Stomach (tissue), 4 donors: ENCODE data around the gene AMIGO1.

ENCODE experiments used
- CTCF ChIP-seq, 7 experiments: fragments of 450-650 bp in 4 of 7; fragments of 200-600 bp in 3 of 7; sonication (generic) in 3 of 7; IDR thresholded peaks; one replicate each; pipeline ENCODE4 v1.5.1; 2016 to 2019; ENCODE audit warnings: antibody characterized with exemption in 7 of 7, control low read depth in 2 of 7, mild to moderate bottlenecking in 1 of 7
- POLR2A ChIP-seq, 4 donors: fragments of 450-650 bp; IDR thresholded peaks; one replicate each; pipeline ENCODE4 v1.6.1; 2016; ENCODE audit warnings: antibody characterized with exemption in 4 of 4, control low read depth in 2 of 4, mild to moderate bottlenecking in 1 of 4, moderate library complexity in 1 of 4

DNA sequence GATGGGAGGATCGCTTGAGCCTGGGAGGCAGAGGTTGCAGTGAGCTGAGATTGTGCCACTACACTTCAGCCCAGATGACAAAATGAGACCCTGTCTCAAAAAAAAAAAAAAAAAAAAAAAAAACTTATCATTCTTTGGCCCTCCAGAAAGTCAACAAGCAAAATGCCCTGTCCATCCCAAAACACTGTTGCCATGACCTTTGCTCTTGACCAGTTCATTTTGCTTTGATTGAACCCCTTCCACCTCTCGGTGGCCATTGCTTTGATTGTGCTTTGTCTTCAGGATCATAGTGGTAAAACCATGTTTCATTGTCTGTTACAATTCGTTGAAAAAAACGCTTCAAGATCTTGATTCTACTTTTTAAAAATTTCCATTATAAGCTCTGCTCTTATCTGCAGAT, 51.7 kb downstream of the AMIGO1 start:
- TF ChIP-seq CTCF (IDR thresholded peaks at IDR 0.05) (no peak), POLR2A (IDR thresholded peaks at IDR 0.05) (no peak)
